GM21390 (cell line): Measurements from ENCODE around the gene SLC7A6.

Experiments used
- ATAC-seq: cut with Tn5 transposase; IDR thresholded peaks from one replicate; pipeline ENCODE4 v1.9.1; 2021; ENCODE audit not compliant: unreplicated experiment

The SLC7A6 gene

GRCh38 chr16:68234188-68235107 lies 29.9 kb upstream of the SLC7A6 start:
- ATAC-seq: no peak

- ATAC-seq: no peak
Observed at GRCh38 chr16:68235108-68235886, 29.0 kb upstream of the SLC7A6 start.

GRCh38 chr16:68235887-68236136 lies 28.5 kb upstream of the SLC7A6 start, which contains the start of gene ESRP2:
TSS of gene ESRP2 (minus strand) at chr16:68236127. CDS start at chr16:68236045, 82 bp downstream.
- no peak for ATAC-seq

GRCh38 chr16:68236137-68236825 lies 28.0 kb upstream of the SLC7A6 start:
- no peak for ATAC-seq

GRCh38 chr16:68236826-68237242 lies 27.5 kb upstream of the SLC7A6 start:
- ATAC-seq: no peak

- peak; percentile 86 for ATAC-seq
Observed at GRCh38 chr16:68237243-68238028, 26.9 kb upstream of the SLC7A6 start.

- ATAC-seq: peak; percentile 16
Observed at GRCh38 chr16:68238029-68238345, 26.3 kb upstream of the SLC7A6 start.

- ATAC-seq: no peak
Observed at GRCh38 chr16:68242085-68242484, 22.2 kb upstream of the SLC7A6 start.

GRCh38 chr16:68242926-68243858 lies 21.1 kb upstream of the SLC7A6 start:
- ATAC-seq: no peak

GRCh38 chr16:68244481-68244902 lies 19.8 kb upstream of the SLC7A6 start:
- ATAC-seq: no peak

- peak; percentile 92 for ATAC-seq
Observed at GRCh38 chr16:68244903-68245853, 19.1 kb upstream of the SLC7A6 start, which contains the start of gene PLA2G15. TSS of gene PLA2G15 (plus strand) at chr16:68245373. CDS start at chr16:68245427, 54 bp downstream.

GRCh38 chr16:68246121-68246520 lies 18.2 kb upstream of the SLC7A6 start:
- ATAC-seq: no peak

- ATAC-seq: no peak
Observed at GRCh38 chr16:68246666-68247065, 17.7 kb upstream of the SLC7A6 start.

GRCh38 chr16:68247400-68247799 lies 16.9 kb upstream of the SLC7A6 start:
- no peak for ATAC-seq

GRCh38 chr16:68247932-68248331 lies 16.4 kb upstream of the SLC7A6 start:
- no peak for ATAC-seq

- ATAC-seq: no peak
Observed at GRCh38 chr16:68249371-68249770, 15.0 kb upstream of the SLC7A6 start.

- no peak for ATAC-seq
Observed at GRCh38 chr16:68250951-68251350, 13.4 kb upstream of the SLC7A6 start.

GRCh38 chr16:68251832-68252231 lies 12.5 kb upstream of the SLC7A6 start:
- ATAC-seq: no peak

GRCh38 chr16:68252383-68252782 lies 11.9 kb upstream of the SLC7A6 start:
- no peak for ATAC-seq
